ENCODE results near the gene PSKH1.
"Not testable (repeated sequence)": the region's sequence is repeated elsewhere in the genome, so short reads cannot be mapped to it uniquely, and the experiment has no call there.

PSKH1 gene

GRCh38 chr16:67892899-67893742 lies at the start of gene PSKH1:
TSS of gene PSKH1 (plus strand) at chr16:67893254. CDS start at chr16:67908750, 15,496 bp downstream.
- in situ Hi-C loops (cut with MboI; ENCODE audit: low sequenced_read_pairs) = no loop called here

- in situ Hi-C loops (cut with MboI; ENCODE audit: low sequenced_read_pairs) = no loop called here
Measured at GRCh38 chr16:67843343-67843765, 49.7 kb upstream of the PSKH1 start.

DNA sequence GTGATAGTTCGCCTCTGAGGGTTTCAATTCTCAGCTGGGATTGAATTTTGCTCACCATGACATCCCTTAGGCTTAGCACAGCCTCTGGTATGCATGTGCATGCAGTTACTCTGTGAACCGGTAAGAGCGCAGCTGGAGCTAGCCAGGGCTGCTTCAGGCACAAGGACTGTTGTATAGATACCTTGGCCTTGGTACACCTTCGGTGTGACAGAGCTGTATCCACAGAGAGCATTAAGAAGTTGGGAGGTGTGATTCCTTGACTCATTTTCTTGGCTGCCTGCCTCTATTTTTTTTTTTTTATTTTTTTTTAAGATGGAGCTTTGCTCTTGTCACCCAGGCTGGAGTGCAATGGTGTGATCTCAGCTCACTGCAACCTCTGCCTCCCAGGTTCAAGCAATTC lies 48.6 kb upstream of the PSKH1 start:
- in situ Hi-C loops (cut with MboI; ENCODE audit: low sequenced_read_pairs) = no loop called here

DNA sequence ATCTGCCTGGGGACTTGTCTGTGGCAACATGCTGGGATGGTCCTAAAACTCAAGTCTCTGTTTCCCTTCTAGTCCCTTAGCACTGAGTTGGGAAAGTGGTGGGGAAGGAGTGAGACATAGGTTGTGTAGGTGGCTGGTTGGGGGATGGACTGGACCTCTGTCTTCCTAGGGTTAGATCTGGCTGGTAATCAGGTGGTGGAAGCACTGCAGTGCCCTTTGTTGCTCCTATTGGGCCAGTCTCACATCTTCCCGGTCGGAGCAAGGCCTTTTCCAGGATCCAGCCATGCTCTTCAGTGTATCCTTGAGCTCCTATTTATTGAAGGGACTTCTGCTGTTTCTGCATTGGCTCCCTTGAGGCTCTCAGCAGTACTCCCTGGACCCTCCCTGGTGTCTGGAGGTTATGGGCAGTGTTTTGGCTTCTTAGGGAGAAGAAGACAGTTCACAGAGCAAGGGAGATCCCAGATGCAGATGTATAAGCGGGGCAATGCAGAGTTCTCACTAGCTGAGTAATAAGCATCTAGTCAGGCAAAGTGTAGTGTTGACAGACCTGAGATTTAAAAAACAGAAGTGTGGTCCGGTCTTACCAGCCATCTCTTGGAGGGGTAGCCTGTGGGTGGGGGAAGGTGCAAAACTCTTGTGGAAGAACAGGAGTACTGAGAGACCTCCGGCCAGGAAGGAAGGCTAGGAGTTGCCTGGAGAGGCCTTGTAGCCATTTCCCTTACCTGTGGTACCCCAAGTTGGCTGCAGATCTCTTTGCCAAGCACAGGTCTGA lies 47.6 kb upstream of the PSKH1 start:
- in situ Hi-C loops (cut with MboI; ENCODE audit: low sequenced_read_pairs) = no loop called here

DNA sequence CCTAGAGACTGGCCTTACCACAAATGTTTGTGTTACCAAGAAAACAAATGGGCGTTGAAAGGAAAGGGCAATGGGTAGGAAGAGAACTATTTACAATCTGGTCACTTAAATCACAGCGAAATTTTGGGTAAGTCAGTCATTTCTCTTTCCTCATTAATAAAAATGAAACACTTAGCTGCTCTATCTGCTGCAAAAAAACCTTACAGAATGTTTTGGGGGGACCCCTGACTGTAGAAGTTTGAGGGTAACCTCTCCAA lies 47.1 kb upstream of the PSKH1 start:
- in situ Hi-C loops (cut with MboI; ENCODE audit: low sequenced_read_pairs) = no loop called here

GRCh38 chr16:67846320-67847063 lies 46.6 kb upstream of the PSKH1 start, which contains the start of gene NUTF2:
TSS of gene NUTF2 (plus strand) at chr16:67846933. CDS start at chr16:67865131, 18,198 bp downstream.
- in situ Hi-C loops (cut with MboI; ENCODE audit: low sequenced_read_pairs) = no loop called here

- in situ Hi-C loops (cut with MboI; ENCODE audit: low sequenced_read_pairs) = no loop called here
Measured at GRCh38 chr16:67847064-67847861, 45.8 kb upstream of the PSKH1 start, which contains the start of gene CENPT. TSS of gene CENPT (minus strand) at chr16:67847693. CDS start at chr16:67833859, 13,834 bp downstream.

GRCh38 chr16:67848118-67848517 lies 44.9 kb upstream of the PSKH1 start:
- in situ Hi-C loops (cut with MboI; ENCODE audit: low sequenced_read_pairs) = no loop called here

DNA sequence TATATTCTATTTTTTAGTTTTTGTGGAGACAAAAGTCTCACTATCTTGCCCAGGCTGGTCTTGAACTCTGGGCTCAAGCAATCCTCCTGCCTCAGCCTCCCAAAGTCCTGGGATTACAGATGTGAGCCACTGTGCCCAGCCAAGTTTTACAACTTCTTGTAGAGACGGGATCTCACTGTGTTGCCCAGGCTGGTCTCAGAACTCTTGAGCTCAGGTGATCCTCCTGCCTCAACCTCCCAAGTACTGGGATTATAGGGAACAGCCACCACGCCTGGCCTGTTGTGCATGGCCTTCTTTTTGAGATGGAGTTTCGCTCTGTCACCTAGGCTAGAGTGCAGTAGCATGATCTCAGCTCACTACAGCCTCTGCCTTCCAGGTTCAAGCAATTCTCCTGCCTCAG lies 39.4 kb upstream of the PSKH1 start:
- in situ Hi-C loops (cut with MboI; ENCODE audit: low sequenced_read_pairs) = no loop called here

GRCh38 chr16:67855789-67856188 lies 37.3 kb upstream of the PSKH1 start:
- in situ Hi-C loops (cut with MboI; ENCODE audit: low sequenced_read_pairs) = no loop called here

DNA sequence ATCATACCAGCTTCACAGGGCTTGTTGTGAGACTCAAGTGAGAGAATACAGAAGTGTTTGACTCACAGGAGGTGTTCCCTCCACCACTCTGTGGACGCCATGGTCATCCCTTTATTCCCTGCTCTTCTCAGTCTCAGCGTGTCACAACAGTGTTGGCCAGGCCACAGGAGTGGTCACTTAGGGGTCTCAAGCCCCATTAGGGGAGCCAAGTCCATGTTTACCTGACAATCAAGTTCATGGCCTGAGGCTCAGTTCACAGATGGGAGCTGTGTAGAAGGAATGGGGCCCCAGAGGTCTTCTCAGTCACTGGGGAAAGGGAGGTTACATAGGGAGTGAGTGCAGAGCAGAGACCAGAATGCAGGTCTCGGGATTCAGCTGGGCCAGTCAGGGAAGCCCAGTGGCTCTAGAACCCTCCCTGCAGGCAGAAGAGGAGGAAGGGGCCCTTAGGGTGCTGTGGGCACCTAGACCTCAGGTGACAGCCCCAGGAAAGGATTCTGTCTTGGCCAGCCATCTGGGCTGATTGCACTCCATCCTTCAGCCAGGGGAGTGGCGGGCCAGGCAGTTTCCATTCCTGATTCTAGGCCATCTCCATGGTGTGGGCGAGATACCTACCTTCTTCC lies 36.0 kb upstream of the PSKH1 start:
- in situ Hi-C loops (cut with MboI; ENCODE audit: low sequenced_read_pairs) = no loop called here

- in situ Hi-C loops (cut with MboI; ENCODE audit: low sequenced_read_pairs) = no loop called here
Measured at GRCh38 chr16:67857547-67858233, 35.4 kb upstream of the PSKH1 start.

DNA sequence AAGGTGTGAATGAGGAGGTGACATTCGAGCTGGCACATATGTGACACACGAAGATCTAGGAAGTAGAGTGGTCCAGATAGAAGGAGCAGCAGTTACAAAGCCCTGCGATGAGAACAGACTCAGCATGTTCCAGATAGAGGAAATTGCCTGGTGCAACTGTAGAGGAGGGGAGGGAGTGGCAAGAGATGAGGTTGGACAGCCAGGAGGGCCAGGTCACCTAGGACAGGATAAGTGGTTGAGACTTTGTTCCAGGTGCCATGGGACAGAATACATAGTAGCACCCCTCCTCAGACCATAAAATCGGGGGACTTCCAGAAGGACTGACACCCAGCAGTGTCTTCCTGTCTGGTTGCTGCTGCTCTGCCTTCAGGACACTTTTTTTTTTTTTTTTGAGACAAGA lies 34.6 kb upstream of the PSKH1 start:
- in situ Hi-C loops (cut with MboI; ENCODE audit: low sequenced_read_pairs) = no loop called here

DNA sequence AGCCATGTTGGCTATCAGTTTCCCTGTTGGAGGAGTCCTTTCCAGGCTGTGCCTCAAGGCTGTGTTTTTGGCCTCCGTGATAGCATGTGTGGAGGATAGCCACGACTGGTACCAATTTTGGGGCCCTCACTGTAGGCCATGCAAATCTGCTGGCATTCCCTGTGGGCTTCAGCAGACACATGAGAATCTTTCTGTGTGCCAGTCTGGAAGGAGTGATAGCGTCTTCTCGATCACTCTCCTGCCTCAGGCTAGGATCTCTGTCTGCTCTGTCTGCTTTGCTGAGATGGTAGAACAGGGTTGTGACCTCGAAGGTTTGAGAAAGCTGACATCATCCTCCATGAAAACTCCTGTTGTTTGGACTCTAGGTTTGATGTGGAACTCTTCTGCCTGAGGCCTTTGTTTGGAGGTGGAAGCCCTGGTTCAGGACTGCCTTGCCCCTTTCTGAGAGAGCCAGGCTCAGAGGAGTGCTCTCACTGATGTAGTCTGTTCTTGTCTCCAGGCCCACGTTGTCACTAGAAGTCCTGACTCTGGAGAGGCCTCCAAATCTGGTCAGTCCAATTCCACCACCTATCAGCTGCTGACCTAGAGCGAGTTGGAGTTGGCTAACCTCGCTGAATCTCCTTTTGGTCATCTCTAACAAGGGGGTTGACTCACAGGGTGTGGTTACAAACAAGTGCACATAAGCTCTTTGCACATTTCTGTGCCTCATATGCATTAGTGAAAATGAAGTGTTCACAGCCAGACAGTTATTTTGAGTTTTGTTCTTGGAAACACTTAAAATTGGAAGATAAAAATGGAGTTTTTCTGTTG lies 32.3 kb upstream of the PSKH1 start:
- in situ Hi-C loops (cut with MboI; ENCODE audit: low sequenced_read_pairs) = no loop called here

DNA sequence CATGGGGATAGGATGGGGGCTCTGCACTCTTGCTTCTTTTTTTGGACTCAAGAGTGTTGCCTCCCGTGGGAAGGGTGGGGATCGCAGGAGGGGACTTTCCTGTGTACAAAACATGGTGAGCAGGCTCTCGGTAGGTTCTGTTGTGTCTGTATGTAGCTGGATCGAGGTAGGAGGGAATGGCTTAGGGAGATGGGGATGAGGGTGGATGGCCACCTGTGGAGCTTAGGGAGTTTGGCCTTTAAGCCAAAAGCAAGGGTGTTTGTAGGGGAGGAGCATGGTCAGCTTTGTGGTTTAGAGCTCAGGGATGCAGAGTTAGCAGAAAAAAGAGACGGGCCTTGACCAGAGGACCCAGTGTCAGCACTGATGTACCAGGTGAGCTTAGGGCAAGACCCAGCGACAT lies 31.2 kb upstream of the PSKH1 start:
- in situ Hi-C loops (cut with MboI; ENCODE audit: low sequenced_read_pairs) = no loop called here

GRCh38 chr16:67862623-67863583 lies 30.2 kb upstream of the PSKH1 start:
- in situ Hi-C loops (cut with MboI; ENCODE audit: low sequenced_read_pairs) = no loop called here

- in situ Hi-C loops (cut with MboI; ENCODE audit: low sequenced_read_pairs) = not testable (repeated sequence)
Measured at GRCh38 chr16:67864044-67864443, 29.0 kb upstream of the PSKH1 start.

GRCh38 chr16:67864594-67864993 lies 28.5 kb upstream of the PSKH1 start:
- in situ Hi-C loops (cut with MboI; ENCODE audit: low sequenced_read_pairs) = no loop called here

Data from HL-60/S4 treated with phorbol 12-myristate 13-acetate at 8.2 ng/mL for 4 days and 3 days (cell line).